Kidney (tissue), 14 donors: ENCODE measurements around the gene ALKBH3. TPM values are rescaled to one million over a fixed set of nuclear protein-coding genes. Genes with fewer than 3 reads are reported as not detected.

ENCODE experiments used
- DNase-seq, 5 donors: peaks; one replicate each; pipeline ENCODE4 v3.0.0-alpha.2; 2013 to 2020
- FAIRE-seq: peaks from 2 replicates; lab custom pipeline; 2012; peaks lifted over from hg19 to GRCh38; lab: Jason Lieb, UNC
- H3K27ac ChIP-seq, 2 donors: one replicate each; pipeline ENCODE4 v1.7.0; 2013; ENCODE audit warnings: low read depth in 2 of 2, low read length in 2 of 2, inconsistent platforms in 1 of 2
- H3K27me3 ChIP-seq: one replicate; pipeline ENCODE4 v1.7.1; 2013; ENCODE audit warnings: low read length, inconsistent platforms; ENCODE audit not compliant: control insufficient read depth, insufficient read depth
- H3K36me3 ChIP-seq, 3 donors: one replicate each; pipeline versions ENCODE4 v1.7.0 to v1.7.1; 2013; ENCODE audit warnings: low read length in 3 of 3, control low read depth in 1 of 3, inconsistent platforms in 1 of 3; ENCODE audit not compliant: insufficient read depth in 3 of 3, control insufficient read depth in 2 of 3
- H3K4me1 ChIP-seq, 3 donors: one replicate each; pipeline versions ENCODE4 v1.7.0 to v1.7.1; 2013; ENCODE audit warnings: low read length in 3 of 3, inconsistent platforms in 1 of 3, low read depth in 1 of 3; ENCODE audit not compliant: control insufficient read depth in 2 of 3, insufficient read depth in 2 of 3
- H3K4me3 ChIP-seq, 3 donors: one replicate each; pipeline versions ENCODE4 v1.7.0 to v1.8.1; 2013; ENCODE audit warnings: low read length in 3 of 3, control low read depth in 1 of 3, inconsistent platforms in 1 of 3
- H3K9ac ChIP-seq, 3 donors: one replicate each; pipeline versions ENCODE4 v1.7.0 to v1.7.1; 2013; ENCODE audit warnings: low read length in 3 of 3, control low read depth in 1 of 3, inconsistent platforms in 1 of 3
- H3K9me3 ChIP-seq, 3 donors: one replicate each; pipeline versions ENCODE4 v1.7.0 to v1.7.1; 2013; ENCODE audit warnings: low read length in 3 of 3, control low read depth in 1 of 3, inconsistent platforms in 1 of 3; ENCODE audit not compliant: control insufficient read depth in 2 of 3, insufficient read depth in 1 of 3
- intact Hi-C: fragments of 100-400 bp; cut with DNase I; formaldehyde crosslinking; loops from one replicate; pipeline ENCODE4 v1.11.1; 2022
- polyA plus RNA-seq: library from polyadenylated mRNA; stranded (reverse); fragments of 350-450 nt; fragmentation: Illumina TruSeq; extraction: RNeasy Lipid Tissue Mini Kit (QIAGEN cat#74804); gene quantifications from one replicate; pipeline ENCODE4 v1.2.3, GENCODE V29; 2014; ENCODE audit warnings: low read depth, low replicate concordance; ENCODE audit not compliant: insufficient read depth
- total RNA-seq: library from RNA; stranded (reverse); fragmentation: NEBNext Ultra II Directional; extraction: Animal tissue kit (Norgen Biotek cat#: 25700); gene quantifications from one replicate; pipeline ENCODE4 v1.2.1, GENCODE V29; 2021
- TF ChIP-seq, protein P1 (sequence below): IDR thresholded peaks from 3 replicates; pipeline ENCODE4 v1.5.1; 2012; ENCODE audit warnings: mild to moderate bottlenecking, moderate library complexity, borderline replicate concordance; ENCODE audit not compliant: insufficient read depth; ENCODE audit errors: extremely low read depth
- donor health status: control.
- donor health status: control.
- donor health status: control.
- donor health status: control.
- donor health status: control.
- donor health status: DM: yes; HTN: yes; CAD: no.
- donor health status: Normal renal cell carcinoma (clear cell type).

ALKBH3 gene
- total and polyA plus RNA-seq, 2 donors from 2014 or later = 23.8 to 49.0 TPM

DNA sequence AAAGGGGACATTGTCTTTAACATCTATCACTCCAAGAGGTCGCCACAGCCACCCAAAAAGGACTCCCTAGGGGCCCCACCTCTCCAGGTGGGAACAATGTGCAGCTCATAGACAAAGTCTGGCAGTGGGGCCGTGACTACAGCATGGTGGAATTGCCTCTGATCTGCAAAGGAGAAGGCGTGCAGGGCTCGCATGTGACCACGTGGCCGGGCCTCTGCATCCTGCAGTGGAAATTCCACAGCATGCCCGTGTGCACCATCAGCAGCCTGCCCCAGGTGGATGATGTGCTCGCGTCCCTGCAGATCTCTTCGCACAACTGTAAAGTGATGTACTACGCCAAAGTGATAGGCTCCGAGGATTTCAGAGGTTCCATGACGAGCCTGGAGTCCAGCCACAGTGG lies 18.5 kb downstream of the ALKBH3 start:
- Histone ChIP-seq H3K4me1 (no peaks in the 10 kb centered on the region), H3K9ac (no peak overlapping the region), H3K9me3 (no peaks in the 10 kb centered on the region), H3K27ac (no peak overlapping the region), H3K27me3 (no peaks in the 10 kb centered on the region), H3K4me3 (no peak overlapping the region), H3K36me3 (peaks cover 3 to 50% (median 27%) of the 10 kb centered on the region in 3 donors)
- DNase-seq (peak in 1 of 5 donors; percentile 52), FAIRE-seq (no peak)
- intact Hi-C loops = no loop called here
- TF ChIP-seq, protein P1, sequence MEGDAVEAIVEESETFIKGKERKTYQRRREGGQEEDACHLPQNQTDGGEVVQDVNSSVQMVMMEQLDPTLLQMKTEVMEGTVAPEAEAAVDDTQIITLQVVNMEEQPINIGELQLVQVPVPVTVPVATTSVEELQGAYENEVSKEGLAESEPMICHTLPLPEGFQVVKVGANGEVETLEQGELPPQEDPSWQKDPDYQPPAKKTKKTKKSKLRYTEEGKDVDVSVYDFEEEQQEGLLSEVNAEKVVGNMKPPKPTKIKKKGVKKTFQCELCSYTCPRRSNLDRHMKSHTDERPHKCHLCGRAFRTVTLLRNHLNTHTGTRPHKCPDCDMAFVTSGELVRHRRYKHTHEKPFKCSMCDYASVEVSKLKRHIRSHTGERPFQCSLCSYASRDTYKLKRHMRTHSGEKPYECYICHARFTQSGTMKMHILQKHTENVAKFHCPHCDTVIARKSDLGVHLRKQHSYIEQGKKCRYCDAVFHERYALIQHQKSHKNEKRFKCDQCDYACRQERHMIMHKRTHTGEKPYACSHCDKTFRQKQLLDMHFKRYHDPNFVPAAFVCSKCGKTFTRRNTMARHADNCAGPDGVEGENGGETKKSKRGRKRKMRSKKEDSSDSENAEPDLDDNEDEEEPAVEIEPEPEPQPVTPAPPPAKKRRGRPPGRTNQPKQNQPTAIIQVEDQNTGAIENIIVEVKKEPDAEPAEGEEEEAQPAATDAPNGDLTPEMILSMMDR = no peak

DNA sequence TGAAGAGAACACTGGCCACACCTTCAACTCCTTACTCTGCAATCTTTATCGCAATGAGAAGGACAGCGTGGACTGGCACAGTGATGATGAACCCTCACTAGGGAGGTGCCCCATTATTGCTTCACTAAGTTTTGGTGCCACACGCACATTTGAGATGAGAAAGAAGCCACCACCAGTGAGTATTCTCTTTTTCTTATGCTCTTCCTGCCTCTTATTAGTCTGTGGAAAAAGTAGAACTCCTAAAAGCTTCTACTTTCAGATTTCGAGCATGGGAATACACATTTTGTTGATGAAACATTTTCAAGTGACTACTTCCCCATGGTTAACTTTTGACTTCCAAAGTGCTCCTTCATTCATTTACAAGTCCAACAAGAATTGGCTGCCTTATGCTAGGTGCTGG lies 20.9 kb downstream of the ALKBH3 start:
- Histone ChIP-seq H3K36me3 (peaks cover 8 to 45% (median 27%) of the 10 kb centered on the region in 3 donors), H3K27me3 (no peaks in the 10 kb centered on the region), H3K4me3 (no peak overlapping the region), H3K27ac (no peak overlapping the region), H3K9me3 (no peaks in the 10 kb centered on the region), H3K4me1 (peaks cover 3 to 6% (median 4%) of the 10 kb centered on the region in 3 donors), H3K9ac (no peak overlapping the region)
- FAIRE-seq (no peak), DNase-seq (no peak)
- TF ChIP-seq, protein P1 = no peak
- intact Hi-C loops = no loop called here

DNA sequence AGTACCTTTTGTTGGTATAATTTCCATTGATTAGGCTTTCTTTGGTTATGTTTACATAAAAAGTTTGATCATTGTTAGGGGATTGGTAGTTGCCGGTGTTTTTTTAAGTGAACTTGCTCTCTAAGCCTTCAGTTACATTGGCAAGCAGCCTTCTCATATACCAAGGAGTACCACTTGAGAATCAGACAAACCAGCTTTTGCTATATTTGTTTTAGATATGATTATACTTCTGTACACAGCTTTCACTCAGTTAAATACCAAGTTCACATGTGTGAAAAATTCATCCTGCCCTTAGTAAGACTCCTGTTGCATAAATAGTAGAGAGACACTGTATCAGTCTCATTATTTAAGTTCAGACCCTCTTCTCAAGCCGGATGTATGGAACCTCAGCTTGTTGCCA lies 22.4 kb downstream of the ALKBH3 start:
- Histone ChIP-seq H3K4me1 (peaks cover 3 to 6% (median 4%) of the 10 kb centered on the region in 3 donors), H3K9me3 (no peaks in the 10 kb centered on the region), H3K27ac (no peak overlapping the region), H3K9ac (no peak overlapping the region), H3K36me3 (peaks cover 5 to 36% (median 19%) of the 10 kb centered on the region in 3 donors), H3K4me3 (no peak overlapping the region), H3K27me3 (no peaks in the 10 kb centered on the region)
- no peak for DNase-seq
- TF ChIP-seq, protein P1 = no peak
- no peak for FAIRE-seq
- intact Hi-C loops = no loop called here

DNA sequence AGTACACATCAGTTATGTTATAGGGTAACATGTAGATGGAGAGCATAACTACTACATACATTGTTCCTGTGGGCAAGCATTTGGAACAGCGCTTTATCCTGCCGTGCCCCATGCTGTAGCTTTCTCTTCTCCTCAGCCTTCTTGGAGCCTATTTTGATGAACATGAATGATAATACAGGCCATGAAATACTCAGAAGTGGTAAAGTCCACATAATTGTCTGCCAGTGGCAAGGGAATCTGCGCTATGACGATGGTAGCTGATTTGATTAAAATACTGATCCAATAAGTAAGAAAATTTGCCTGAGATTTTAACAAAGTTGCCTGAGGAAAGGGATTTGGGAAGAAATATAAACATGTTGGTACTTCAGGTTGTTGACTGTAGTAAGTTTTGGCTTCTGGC lies 23.3 kb downstream of the ALKBH3 start:
- DNase-seq = no peak
- Histone ChIP-seq H3K36me3 (peaks cover 5 to 27% (median 16%) of the 10 kb centered on the region in 3 donors), H3K4me1 (peaks cover 3 to 6% (median 4%) of the 10 kb centered on the region in 3 donors), H3K27ac (no peak overlapping the region), H3K9ac (no peak overlapping the region), H3K9me3 (no peaks in the 10 kb centered on the region), H3K4me3 (no peak overlapping the region), H3K27me3 (no peaks in the 10 kb centered on the region)
- TF ChIP-seq, protein P1 = no peak
- intact Hi-C loops = no loop called here
- no peak for FAIRE-seq
